ENCODE data around the gene SNX3.
"Not testable (repeated sequence)": the region's sequence is repeated elsewhere in the genome, so short reads cannot be mapped to it uniquely, and the experiment has no call there.

Gene SNX3

GRCh38 chr6:108269955-108270354 lies 9.1 kb upstream of the SNX3 start:
- H3K4me3 ChIP-seq (ENCODE audit: low read length); DNase-seq (ENCODE audit: low read depth, low spot score): not testable (repeated sequence)

GRCh38 chr6:108268845-108269244 lies 8.0 kb upstream of the SNX3 start:
- no peak overlapping the region for H3K4me3 ChIP-seq (ENCODE audit: low read length)
- no peak for DNase-seq (ENCODE audit: low read depth, low spot score)

GRCh38 chr6:108263371-108263770 lies 2.5 kb upstream of the SNX3 start:
- no peak overlapping the region for H3K4me3 ChIP-seq (ENCODE audit: low read length)
- no peak for DNase-seq (ENCODE audit: low read depth, low spot score)

GRCh38 chr6:108260126-108260808 lies 573 bp downstream of the SNX3 start:
- DNase-seq (ENCODE audit: low read depth, low spot score): no peak
- H3K4me3 ChIP-seq (ENCODE audit: low read length): peak overlapping the region; percentile 87

GRCh38 chr6:108254433-108255410 lies 6.1 kb downstream of the SNX3 start:
- no peak for DNase-seq (ENCODE audit: low read depth, low spot score)
- H3K4me3 ChIP-seq (ENCODE audit: low read length): no peak overlapping the region

- no peak for DNase-seq (ENCODE audit: low read depth, low spot score)
- H3K4me3 ChIP-seq (ENCODE audit: low read length): no peak overlapping the region
Observed at GRCh38 chr6:108253241-108253640, 7.6 kb downstream of the SNX3 start.

- H3K4me3 ChIP-seq (ENCODE audit: low read length): no peak overlapping the region
- no peak for DNase-seq (ENCODE audit: low read depth, low spot score)
Observed at GRCh38 chr6:108252055-108252454, 8.8 kb downstream of the SNX3 start.

- no peak for DNase-seq (ENCODE audit: low read depth, low spot score)
- H3K4me3 ChIP-seq (ENCODE audit: low read length): no peak overlapping the region
Observed at GRCh38 chr6:108251252-108251651, 9.6 kb downstream of the SNX3 start.

- peak; percentile 47 for DNase-seq (ENCODE audit: low read depth, low spot score)
- H3K4me3 ChIP-seq (ENCODE audit: low read length): no peak overlapping the region
Observed at GRCh38 chr6:108250240-108250866, 10.5 kb downstream of the SNX3 start.

GRCh38 chr6:108247965-108248536 lies 12.8 kb downstream of the SNX3 start:
- DNase-seq (ENCODE audit: low read depth, low spot score): no peak
- no peak overlapping the region for H3K4me3 ChIP-seq (ENCODE audit: low read length)

- not testable (repeated sequence) for H3K4me3 ChIP-seq (ENCODE audit: low read length); DNase-seq (ENCODE audit: low read depth, low spot score)
Observed at GRCh38 chr6:108245095-108245494, 15.7 kb downstream of the SNX3 start.

- no peak for DNase-seq (ENCODE audit: low read depth, low spot score)
Observed at GRCh38 chr6:108243836-108244235, 17.0 kb downstream of the SNX3 start.

GRCh38 chr6:108242721-108243120 lies 18.1 kb downstream of the SNX3 start:
- no peak for DNase-seq (ENCODE audit: low read depth, low spot score)
- H3K4me3 ChIP-seq (ENCODE audit: low read length): no peak overlapping the region

More at GRCh38 chr6:108243836-108244235, 17.0 kb downstream of the SNX3 start:
- no peak overlapping the region for H3K4me3 ChIP-seq (ENCODE audit: low read length)

- no peak for DNase-seq (ENCODE audit: low read depth, low spot score)
- no peak overlapping the region for H3K4me3 ChIP-seq (ENCODE audit: low read length)
Observed at GRCh38 chr6:108242259-108242658, 18.6 kb downstream of the SNX3 start.

- no peak for DNase-seq (ENCODE audit: low read depth, low spot score)
Observed at GRCh38 chr6:108238322-108238721, 22.5 kb downstream of the SNX3 start.

GRCh38 chr6:108236791-108237190 lies 24.0 kb downstream of the SNX3 start:
- no peak for DNase-seq (ENCODE audit: low read depth, low spot score)
- H3K4me3 ChIP-seq (ENCODE audit: low read length): no peak overlapping the region

More at GRCh38 chr6:108238322-108238721, 22.5 kb downstream of the SNX3 start:
- no peak overlapping the region for H3K4me3 ChIP-seq (ENCODE audit: low read length)

GRCh38 chr6:108235127-108235526 lies 25.7 kb downstream of the SNX3 start:
- no peak for DNase-seq (ENCODE audit: low read depth, low spot score)
- no peak overlapping the region for H3K4me3 ChIP-seq (ENCODE audit: low read length)

GRCh38 chr6:108228416-108228815 lies 32.4 kb downstream of the SNX3 start:
- DNase-seq (ENCODE audit: low read depth, low spot score): no peak
- no peak overlapping the region for H3K4me3 ChIP-seq (ENCODE audit: low read length)

GRCh38 chr6:108227290-108227689 lies 33.5 kb downstream of the SNX3 start:
- no peak for DNase-seq (ENCODE audit: low read depth, low spot score)
- H3K4me3 ChIP-seq (ENCODE audit: low read length): no peak overlapping the region

All from Jurkat, Clone E6-1 (cell line).